CD4-positive, alpha-beta T cell (primary cell): Measurements from ENCODE around the gene TBC1D24. TPM values are rescaled to one million over a fixed set of nuclear protein-coding genes. Genes with fewer than 3 reads are reported as not detected.
"Not testable (repeated sequence)": the region's sequence is repeated elsewhere in the genome, so short reads cannot be mapped to it uniquely, and the experiment has no call there.

ENCODE experiments used
- ATAC-seq: fragments of 200-7000 bp; cut with Tn5 transposase; one replicate; pipeline ENCODE4 v1.10.0; 2022; ENCODE audit warnings: mild to moderate bottlenecking; ENCODE audit not compliant: poor library complexity
- CTCF ChIA-PET: fragments of 350-600 bp; sonication (Branson Sonifier 250); formaldehyde crosslinking; loops from one replicate; lab custom pipeline; 2021; ENCODE audit warnings: antibody characterized with exemption, inconsistent platforms; lab: Charles Lee
- POLR2A ChIA-PET: fragments of 350-600 bp; sonication (Branson Sonifier 250); formaldehyde crosslinking; loops from one replicate; lab custom pipeline; 2021; ENCODE audit warnings: antibody characterized with exemption, inconsistent platforms; lab: Charles Lee
- DNase-seq, 14 experiments: peaks; one replicate each; pipeline ENCODE4 v3.0.0-alpha.2; 2013 to 2020; ENCODE audit warnings: mixed read lengths in 2 of 14
- H3K27ac ChIP-seq, 2 donors: one replicate each; pipeline versions ENCODE4 v1.5.1 to v1.7.0; 2013; ENCODE audit warnings: low read length in 2 of 2, low read depth in 1 of 2, mild to moderate bottlenecking in 1 of 2
- H3K27me3 ChIP-seq, 2 experiments: 1 replicate in 1 of 2; 2 replicates in 1 of 2; pipeline versions ENCODE4 v1.6.1 to v1.7.0; 2013; ENCODE audit warnings: low read length in 2 of 2, control low read depth in 1 of 2, mild to moderate bottlenecking in 1 of 2, moderate library complexity in 1 of 2; ENCODE audit not compliant: insufficient read depth in 2 of 2, control insufficient read depth in 1 of 2
- H3K36me3 ChIP-seq: one replicate; pipeline ENCODE4 v1.6.1; 2013; ENCODE audit warnings: low read length, control low read depth; ENCODE audit not compliant: insufficient read depth
- H3K4me1 ChIP-seq: one replicate; pipeline ENCODE4 v1.6.1; 2013; ENCODE audit warnings: low read length, control low read depth; ENCODE audit not compliant: insufficient read depth
- H3K4me3 ChIP-seq: one replicate; pipeline ENCODE4 v1.5.1; 2013; ENCODE audit warnings: mild to moderate bottlenecking, low read length, moderate library complexity
- H3K9me3 ChIP-seq, 2 experiments: 1 replicate in 1 of 2; 2 replicates in 1 of 2; pipeline versions ENCODE4 v1.6.1 to v1.7.0; 2013; ENCODE audit warnings: low read length in 2 of 2, mild to moderate bottlenecking in 2 of 2, control low read depth in 1 of 2, moderate library complexity in 1 of 2; ENCODE audit not compliant: control insufficient read depth in 1 of 2, insufficient read depth in 1 of 2
- H3K27ac Mint-ChIP-seq: one replicate; pipeline ENCODE4 v1.8.0; 2020; ENCODE audit warnings: mixed read lengths
- H3K27me3 Mint-ChIP-seq: one replicate; pipeline ENCODE4 v1.8.0; 2021; ENCODE audit warnings: mixed read lengths
- H3K36me3 Mint-ChIP-seq: one replicate; pipeline ENCODE4 v1.8.0; 2021; ENCODE audit warnings: low read depth, mixed read lengths
- H3K4me1 Mint-ChIP-seq: one replicate; pipeline ENCODE4 v1.8.0; 2021; ENCODE audit warnings: low read depth, mixed read lengths
- H3K4me3 Mint-ChIP-seq: one replicate; pipeline ENCODE4 v1.8.0; 2020; ENCODE audit warnings: mild to moderate bottlenecking, mixed read lengths
- H3K9me3 Mint-ChIP-seq: one replicate; pipeline ENCODE4 v1.8.0; 2020; ENCODE audit warnings: mixed read lengths
- intact Hi-C, 2 experiments: fragments of 100-400 bp; cut with DNase I in 1 of 2; cut with micrococcal nuclease in 1 of 2; formaldehyde crosslinking; loops; one replicate each; pipeline versions ENCODE4 v1.15.1 to v1.9.0; 2023 to 2025; cut with DNase I, micrococcal nuclease
- microRNA-seq: library from miRNA; unstranded; fragments of <30 nt; microRNA quantifications from one replicate; pipeline ENCODE4 v1.2.0, GENCODE V29; 2021; ENCODE audit warnings: borderline microRNAs expressed, borderline replicate concordance
- total RNA-seq, 174 experiments: library from RNA in 2 of 174; stranded (reverse) in 2 of 174; gene quantifications; one replicate each; pipeline ENCODE4 v1.2.3 and lab custom pipeline; 2021 to 2026

The TBC1D24 gene
- total RNA-seq, 2 experiments from 2014 or later, result 1.2 to 2.1 TPM

GRCh38 chr16:2543771-2544170, 68.8 kb downstream of the TBC1D24 start:
- CTCF ChIA-PET, H3K36me3 ChIP-seq, DNase-seq, H3K27me3 Mint-ChIP-seq, H3K27me3 ChIP-seq, H3K27ac ChIP-seq, POLR2A ChIA-PET, ATAC-seq, H3K4me3 ChIP-seq, intact Hi-C loops, H3K9me3 Mint-ChIP-seq, H3K4me3 Mint-ChIP-seq, H3K27ac Mint-ChIP-seq, H3K9me3 ChIP-seq: not testable (repeated sequence)
- Mint-ChIP-seq H3K36me3 (peaks cover 23% of the 10 kb centered on the region), H3K4me1 (peaks cover 37% of the 10 kb centered on the region)
- peaks cover 36% of the 10 kb centered on the region for H3K4me1 ChIP-seq

- H3K36me3 ChIP-seq, intact Hi-C loops, H3K27ac Mint-ChIP-seq, CTCF ChIA-PET, H3K4me1 ChIP-seq, H3K27me3 ChIP-seq, H3K36me3 Mint-ChIP-seq, H3K4me1 Mint-ChIP-seq, H3K27ac ChIP-seq, POLR2A ChIA-PET, H3K4me3 ChIP-seq, H3K9me3 ChIP-seq, ATAC-seq, H3K27me3 Mint-ChIP-seq, H3K4me3 Mint-ChIP-seq, DNase-seq, H3K9me3 Mint-ChIP-seq: not testable (repeated sequence)
Measured at GRCh38 chr16:2550283-2550878, 75.5 kb downstream of the TBC1D24 start.

- H3K9me3 ChIP-seq, DNase-seq, H3K36me3 Mint-ChIP-seq, ATAC-seq, H3K27me3 Mint-ChIP-seq, POLR2A ChIA-PET, H3K4me3 ChIP-seq, H3K4me1 Mint-ChIP-seq, CTCF ChIA-PET, H3K27ac Mint-ChIP-seq, intact Hi-C loops, H3K4me3 Mint-ChIP-seq, H3K27ac ChIP-seq, H3K27me3 ChIP-seq, H3K9me3 Mint-ChIP-seq, H3K36me3 ChIP-seq, H3K4me1 ChIP-seq: not testable (repeated sequence)
Measured at GRCh38 chr16:2551420-2551889, 76.5 kb downstream of the TBC1D24 start.

- H3K27me3 ChIP-seq, POLR2A ChIA-PET, H3K27me3 Mint-ChIP-seq, H3K9me3 Mint-ChIP-seq, H3K4me1 ChIP-seq, H3K36me3 ChIP-seq, ATAC-seq, H3K27ac Mint-ChIP-seq, H3K4me3 ChIP-seq, CTCF ChIA-PET, DNase-seq, H3K9me3 ChIP-seq, H3K4me3 Mint-ChIP-seq, H3K36me3 Mint-ChIP-seq, intact Hi-C loops, H3K4me1 Mint-ChIP-seq, H3K27ac ChIP-seq: not testable (repeated sequence)
Measured at GRCh38 chr16:2554709-2555425, 79.9 kb downstream of the TBC1D24 start.

Small RNAs within 50 kb of the gene (microRNA-seq; reads per million reads assigned to microRNA genes)
- 0.61 reads per million for gene MIR3178
- not detected for gene MIR6767
- gene MIR6768, result not detected

Other genes starting within 250 kb of the TBC1D24 start
- gene DNASE1L2, start 238.7 kb upstream of the TBC1D24 start, total RNA-seq, result under 1 TPM; 0.22 to 0.36 TPM
- 10 to 100 TPM; 10.1 to 12.5 TPM for gene ECI1, start 223.5 kb upstream of the TBC1D24 start, total RNA-seq
- 100 to 1,000 TPM; 211 to 214 TPM for gene RNPS1, start 207.0 kb upstream of the TBC1D24 start, total RNA-seq
- 1 to 10 TPM; 7.0 to 7.7 TPM for gene ABCA3, start 134.4 kb upstream of the TBC1D24 start, total RNA-seq
- 1 to 10 TPM in 1 of 2 experiments, under 1 TPM in 1; 0.81 to 1.3 TPM for gene CCNF, start 45.7 kb upstream of the TBC1D24 start, total RNA-seq
- gene TEDC2, start 15.0 kb upstream of the TBC1D24 start, total RNA-seq, result under 1 TPM; 0.17 to 0.27 TPM
- gene NTN3, start 3.8 kb upstream of the TBC1D24 start, total RNA-seq, result not detected
- 100 to 1,000 TPM; 224 to 234 TPM for gene ATP6V0C, start 38.8 kb downstream of the TBC1D24 start, total RNA-seq
- 100 to 1,000 TPM; 171 to 177 TPM for gene AMDHD2, start 45.2 kb downstream of the TBC1D24 start, total RNA-seq
- 1 to 10 TPM; 1.0 to 1.8 TPM for gene CEMP1, start 56.3 kb downstream of the TBC1D24 start, total RNA-seq
- 10 to 100 TPM; 46.1 to 51.1 TPM for gene PDPK1, start 62.9 kb downstream of the TBC1D24 start, total RNA-seq
- gene KCTD5, start 207.4 kb downstream of the TBC1D24 start, total RNA-seq, result 10 to 100 TPM; 20.6 to 22.6 TPM
- under 1 TPM; 0.28 to 0.44 TPM for gene PRSS27, start 245.1 kb downstream of the TBC1D24 start, total RNA-seq